Measurements from ENCODE around the gene ERFE.

Gene ERFE

GRCh38 chr2:238126775-238127164 is 32.0 kb upstream of the ERFE start:
- DNase-seq = no peak

DNA sequence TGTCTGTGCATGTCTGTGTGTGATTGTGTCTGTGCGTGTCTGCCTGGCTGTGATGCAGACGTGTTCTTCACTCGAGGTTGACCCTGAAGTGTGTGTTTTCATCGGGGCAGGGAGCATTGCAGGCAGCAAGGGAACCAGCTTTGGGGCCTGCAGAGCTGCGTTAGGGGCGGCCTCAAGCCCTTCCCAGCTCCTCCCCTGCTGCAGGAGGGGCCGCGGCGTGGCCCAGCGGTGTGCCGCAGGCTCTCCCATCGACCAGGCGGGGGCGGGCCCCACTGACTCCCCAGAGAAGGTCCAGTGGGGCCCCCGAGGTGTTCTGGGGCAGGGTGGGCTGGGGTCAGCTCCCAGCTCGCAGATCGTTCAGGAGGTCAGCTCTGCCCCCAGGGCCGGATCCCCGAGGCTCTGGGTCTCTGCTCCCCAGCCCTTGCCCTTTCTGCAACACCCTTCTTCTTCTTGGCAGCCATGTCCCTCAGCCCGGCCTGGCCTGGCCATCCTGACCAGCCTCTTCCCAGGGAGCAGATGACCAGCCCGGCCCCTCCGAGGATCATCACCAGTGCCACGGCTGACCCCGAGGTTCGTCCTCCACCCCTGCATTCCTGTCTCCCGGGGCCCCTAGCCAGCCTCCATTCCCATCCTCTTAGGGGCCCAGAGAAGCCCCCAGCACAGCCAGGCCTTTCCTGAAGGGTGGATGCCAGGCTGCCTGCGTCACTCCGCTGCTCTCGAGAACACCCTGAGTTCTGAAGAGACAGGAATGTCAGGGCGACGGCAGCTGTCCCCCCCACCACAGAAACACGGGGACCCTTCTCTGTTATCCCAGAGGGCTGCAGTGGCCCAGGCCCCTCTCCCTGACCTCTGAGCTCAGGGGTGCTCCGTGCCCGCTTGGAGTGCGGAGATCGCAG is 31.4 kb upstream of the ERFE start:
- DNase-seq = no peak

DNA sequence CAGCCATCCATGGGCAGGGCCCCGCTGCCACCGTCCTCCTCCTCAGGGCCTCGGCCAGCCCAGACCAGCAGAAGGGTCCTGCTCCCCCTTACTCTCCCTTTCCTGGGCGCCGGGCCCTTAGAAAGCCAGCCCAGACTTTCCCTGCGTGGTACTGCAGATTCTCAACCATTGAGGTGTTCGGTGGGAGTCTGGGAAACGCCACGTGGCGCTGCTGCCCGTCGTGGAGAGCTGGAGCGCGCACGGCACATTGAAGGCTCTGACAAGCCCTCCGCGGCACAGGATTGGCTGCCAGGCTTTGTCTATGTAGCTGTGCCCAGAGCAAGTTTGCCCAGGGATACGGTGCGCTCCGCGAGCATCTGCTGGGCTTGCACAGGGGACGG is 30.7 kb upstream of the ERFE start:
- no peak for DNase-seq

GRCh38 chr2:238128534-238129001 is 30.2 kb upstream of the ERFE start:
- DNase-seq = no peak

DNA sequence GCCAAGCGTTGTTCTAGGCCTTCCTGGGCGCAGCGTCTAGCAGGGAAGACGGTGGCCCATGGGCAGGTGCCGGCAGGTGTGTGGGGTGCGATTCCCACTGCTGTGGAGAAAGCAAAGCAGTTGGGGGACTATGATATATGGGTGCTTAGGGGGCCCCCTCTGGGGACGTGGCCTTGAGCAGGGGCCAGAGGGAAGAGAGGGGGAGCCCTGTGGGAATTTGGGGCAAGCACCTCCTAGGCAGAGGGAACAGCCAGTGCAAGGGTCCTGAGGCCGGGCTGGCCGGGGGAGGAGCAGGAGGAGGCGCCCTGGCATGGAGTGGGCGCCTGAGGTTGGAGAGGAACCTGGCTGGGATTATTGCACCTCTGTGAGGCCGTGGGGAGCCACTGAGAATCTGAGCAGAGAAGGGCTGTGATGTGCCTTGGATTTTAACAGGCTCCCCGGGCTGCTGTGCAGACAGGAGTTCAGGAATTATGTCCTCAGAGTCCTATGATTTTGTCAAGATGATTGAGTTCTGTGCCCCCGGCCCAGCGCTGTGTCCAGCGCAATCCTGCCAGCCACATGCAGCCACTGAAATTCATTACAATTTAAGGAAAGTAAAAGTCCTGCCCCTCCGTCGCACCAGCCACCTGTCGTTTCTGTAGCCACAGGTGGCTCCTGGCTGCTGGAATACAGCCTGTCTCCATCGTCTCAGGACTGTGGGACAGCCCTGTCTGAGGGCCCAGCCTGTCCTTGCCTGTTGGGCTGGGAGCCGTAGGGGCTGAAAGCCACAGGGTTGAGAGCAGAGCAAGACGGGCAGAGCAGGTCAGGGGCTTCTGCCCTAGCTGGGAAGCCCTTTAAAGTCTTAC is 29.4 kb upstream of the ERFE start:
- DNase-seq = no peak

DNA sequence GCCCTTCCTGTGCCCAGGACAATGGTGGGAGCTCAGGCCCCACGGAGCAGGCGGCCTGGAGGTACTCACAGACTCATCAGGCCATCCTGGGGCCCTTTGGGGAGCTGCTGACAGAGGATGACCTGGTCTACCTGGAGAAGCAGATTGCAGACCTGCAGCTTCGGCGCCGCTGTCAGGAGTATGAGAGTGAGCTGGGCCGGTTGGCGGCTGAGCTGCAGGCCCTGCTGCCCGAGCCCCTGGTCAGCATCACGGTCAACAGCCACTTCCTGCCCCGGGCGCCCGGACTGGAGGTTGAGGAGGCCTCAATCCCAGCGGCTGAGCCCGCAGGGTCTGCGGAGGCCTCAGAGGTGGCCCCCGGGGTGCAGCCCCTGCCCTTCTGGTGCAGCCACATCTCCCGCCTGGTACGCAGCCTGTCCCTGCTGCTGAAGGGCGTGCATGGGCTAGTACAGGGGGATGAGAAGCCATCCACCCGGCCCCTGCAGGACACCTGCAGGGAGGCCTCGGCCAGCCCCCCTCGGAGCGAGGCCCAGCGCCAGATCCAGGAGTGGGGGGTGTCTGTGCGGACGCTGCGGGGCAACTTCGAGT is 28.6 kb upstream of the ERFE start:
- no peak for DNase-seq

DNA sequence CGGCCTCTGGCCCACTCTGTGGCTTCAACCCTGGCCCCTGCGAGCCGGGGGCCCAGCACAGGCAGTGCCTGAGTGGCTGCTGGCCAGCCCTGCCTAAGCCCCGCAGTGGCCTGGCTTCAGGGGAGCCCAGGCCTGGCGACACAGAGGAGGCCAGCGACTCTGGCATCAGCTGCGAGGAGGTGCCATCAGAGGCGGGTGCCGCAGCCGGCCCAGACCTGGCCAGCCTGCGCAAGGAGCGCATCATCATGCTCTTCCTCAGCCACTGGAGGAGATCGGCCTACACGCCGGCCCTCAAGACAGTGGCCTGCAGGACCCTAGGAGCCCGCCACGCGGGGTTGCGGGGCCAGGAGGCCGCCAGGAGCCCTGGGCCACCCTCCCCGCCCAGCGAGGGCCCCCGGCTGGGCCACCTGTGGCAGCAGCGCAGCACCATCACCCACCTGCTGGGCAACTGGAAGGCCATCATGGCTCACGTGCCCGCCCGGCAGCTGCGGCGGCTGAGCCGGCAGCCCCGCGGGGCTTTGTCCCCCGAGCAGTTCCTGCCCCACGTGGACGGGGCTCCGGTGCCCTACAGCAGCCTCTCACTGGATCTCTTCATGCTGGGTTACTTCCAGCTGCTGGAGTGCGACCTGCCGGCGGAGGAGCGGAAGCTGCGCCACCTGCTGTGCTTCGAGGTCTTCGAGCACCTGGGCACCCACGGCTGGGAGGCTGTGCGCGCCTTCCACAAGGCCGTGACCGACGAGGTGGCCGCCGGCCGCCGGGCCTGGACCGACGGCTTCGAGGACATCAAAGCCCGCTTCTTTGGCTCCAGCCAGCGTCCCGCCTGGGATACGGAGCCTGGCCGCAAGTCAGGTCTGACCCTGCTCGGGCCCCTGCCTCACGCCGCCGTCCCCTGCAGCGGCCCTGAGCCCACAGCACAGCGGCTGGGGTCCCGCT is 27.8 kb upstream of the ERFE start:
- no peak for DNase-seq

GRCh38 chr2:238131761-238132462 is 26.9 kb upstream of the ERFE start:
- DNase-seq = no peak

- no peak for DNase-seq
Observed at GRCh38 chr2:238132463-238133450, 26.0 kb upstream of the ERFE start.

GRCh38 chr2:238133499-238134392 is 25.0 kb upstream of the ERFE start:
- no peak for DNase-seq

DNA sequence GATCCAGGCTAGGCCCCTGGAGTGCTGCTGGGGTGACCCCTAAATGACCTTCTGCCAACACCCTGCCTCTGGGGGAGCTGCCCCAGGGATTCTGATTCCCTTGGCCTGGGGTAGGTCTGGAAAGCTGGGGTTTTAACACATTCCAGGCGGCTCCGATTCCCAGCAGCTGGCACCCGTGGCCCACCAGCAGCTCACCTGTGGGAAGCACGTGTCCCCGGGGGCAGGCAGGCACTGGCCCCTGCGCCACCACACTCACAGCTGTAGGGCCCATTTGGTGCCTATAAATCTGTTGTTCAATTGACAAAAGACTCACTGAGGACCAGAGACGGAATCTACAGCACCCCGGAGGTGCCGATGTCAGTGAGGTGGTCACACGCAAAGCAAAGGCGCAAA is 24.4 kb upstream of the ERFE start:
- no peak for DNase-seq

DNA sequence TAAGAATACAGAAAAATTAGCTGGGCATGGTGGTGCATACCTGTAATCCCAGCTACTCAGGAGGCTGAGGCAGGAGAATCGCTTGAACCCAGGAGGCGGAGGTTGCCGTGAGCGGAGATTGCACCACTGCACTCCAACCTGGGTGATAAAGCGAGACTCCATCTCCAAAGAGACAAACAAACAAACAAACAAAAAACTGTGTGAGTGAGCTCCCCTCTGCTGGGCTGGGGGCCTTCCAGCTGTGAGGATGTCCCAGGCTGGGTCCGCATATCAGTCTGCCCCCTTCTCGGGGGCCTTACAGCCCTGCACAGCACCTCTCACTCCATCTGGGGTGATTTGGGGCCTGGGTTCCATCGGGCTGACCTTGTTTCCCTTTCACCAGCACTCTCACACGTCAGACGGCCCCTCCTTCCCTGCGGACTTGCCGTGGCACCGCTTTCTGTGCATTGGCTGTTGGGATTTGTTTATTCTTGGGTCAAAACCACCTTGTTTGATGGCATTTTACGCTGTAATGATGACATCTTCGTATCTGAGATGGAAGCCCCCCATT is 23.1 kb upstream of the ERFE start:
- DNase-seq = no peak

DNA sequence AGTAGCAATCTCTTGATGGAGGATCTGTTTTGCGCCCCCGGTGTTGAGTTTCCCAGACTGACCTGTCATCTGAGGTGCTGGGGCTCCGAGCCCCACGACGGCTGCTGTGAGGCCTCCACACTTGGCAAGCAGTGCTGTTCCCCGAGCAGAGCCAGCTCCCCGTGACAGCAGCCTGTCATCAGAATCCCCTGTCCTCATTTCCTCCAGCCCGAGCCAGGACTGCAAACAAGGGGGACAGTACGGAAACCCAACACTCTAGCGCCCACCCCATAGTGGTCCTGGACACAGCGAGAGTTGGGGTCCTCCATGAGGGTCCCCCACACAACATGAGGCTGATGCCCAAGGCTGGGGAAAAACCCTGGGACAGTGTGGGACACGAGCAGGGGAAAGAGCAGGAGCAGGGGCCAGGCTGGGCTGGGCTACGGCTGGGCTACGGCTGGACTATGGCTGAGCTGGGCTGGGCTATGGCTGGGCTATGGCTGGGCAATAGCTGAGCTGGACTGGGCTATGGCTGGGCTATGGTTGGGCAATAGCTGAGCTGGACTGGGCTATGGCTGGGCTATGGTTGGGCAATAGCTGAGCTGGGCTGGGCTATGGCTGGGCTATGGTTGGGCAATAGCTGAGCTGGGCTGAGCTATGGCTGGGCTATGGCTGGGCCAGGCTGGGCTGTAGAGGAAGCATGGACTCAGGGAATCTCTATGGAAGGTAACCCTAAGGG is 21.8 kb upstream of the ERFE start:
- DNase-seq = no peak

GRCh38 chr2:238137885-238138284 is 20.9 kb upstream of the ERFE start:
- DNase-seq = no peak

GRCh38 chr2:238138331-238139195 is 20.2 kb upstream of the ERFE start, which contains the start of gene KLHL30:
Gene KLHL30, plus strand, starts transcription at chr2:238138668. Its CDS starts 2,087 bp downstream, at chr2:238140755.
- DNase-seq = no peak

DNA sequence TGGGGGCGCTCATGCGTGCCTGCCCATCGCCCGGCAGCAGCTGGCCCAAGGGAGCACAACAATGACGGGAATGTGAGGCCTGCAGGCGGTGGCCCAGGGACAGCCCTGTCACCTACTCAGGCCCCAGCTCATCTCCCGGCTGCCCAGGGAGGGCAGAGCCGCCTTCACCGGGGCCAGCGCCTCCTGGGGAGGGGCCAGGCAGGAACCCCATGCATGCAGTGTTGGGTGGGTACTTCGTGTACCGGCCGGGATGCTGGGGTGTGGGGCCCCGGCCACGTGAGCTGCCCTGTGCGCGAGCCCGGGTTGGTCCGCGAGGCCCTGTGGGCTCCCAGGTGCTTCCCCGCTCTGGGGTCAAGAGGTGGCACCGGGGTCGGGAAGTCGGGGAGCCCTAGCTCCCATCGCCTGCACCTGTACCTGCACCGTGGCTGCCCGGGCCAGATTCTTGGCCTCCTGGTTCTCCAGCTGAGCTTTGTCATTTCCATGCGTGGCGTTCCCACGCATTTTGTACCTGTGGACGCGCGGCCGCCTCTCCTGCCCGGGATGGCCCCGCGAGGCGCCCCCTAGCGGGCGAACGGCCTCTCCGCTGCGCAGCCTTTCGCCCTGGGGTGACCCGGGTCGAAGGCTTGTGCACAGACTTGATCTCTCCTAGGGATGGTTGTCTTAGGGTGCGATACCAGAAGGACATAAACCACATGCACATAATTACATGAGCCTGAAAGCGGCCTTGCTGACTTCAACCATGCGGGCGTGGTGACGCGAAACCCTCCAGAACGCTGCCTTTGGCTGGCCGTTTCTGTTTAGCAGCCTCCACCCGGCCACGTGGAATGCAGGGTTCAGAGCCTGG is 19.4 kb upstream of the ERFE start:
- DNase-seq = no peak

All from NCI-H510A treated with DMSO at 0.1 percent for 48 hours (cell line).